GM21381 (cell line): ENCODE results near the gene MBD3L3.
"Not testable (repeated sequence)": the region's sequence is repeated elsewhere in the genome, so short reads cannot be mapped to it uniquely, and the experiment has no call there.

Experiments used
- ATAC-seq: cut with Tn5 transposase; IDR thresholded peaks from one replicate; pipeline ENCODE4 v1.9.1; 2021; ENCODE audit warnings: mild to moderate bottlenecking, moderate library complexity; ENCODE audit not compliant: unreplicated experiment

MBD3L3 gene

DNA sequence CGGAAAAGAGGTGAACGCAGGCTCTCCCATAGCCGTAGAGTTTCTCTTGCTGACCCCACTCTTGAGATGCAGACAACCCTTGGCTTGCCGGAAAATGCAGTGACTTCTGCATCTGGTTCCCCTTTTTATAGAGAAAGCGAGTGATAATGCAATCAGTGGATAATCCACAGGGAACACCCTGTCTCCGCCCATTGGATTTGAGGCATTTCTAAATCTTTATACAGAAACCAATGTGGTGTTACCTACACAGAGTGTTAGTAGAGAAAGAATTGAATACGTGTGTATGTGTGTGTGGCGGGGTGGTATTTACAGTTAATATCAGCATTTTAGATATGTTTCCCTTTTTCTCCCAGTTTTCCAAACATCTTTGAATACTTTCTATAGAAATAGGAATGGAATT, at the start of gene MBD3L3:
Gene MBD3L3, minus strand, starts transcription at position 101 of the 400 bp plus-strand sequence. Its CDS starts 71 bp downstream, at position 30.
- ATAC-seq, result not testable (repeated sequence)

DNA sequence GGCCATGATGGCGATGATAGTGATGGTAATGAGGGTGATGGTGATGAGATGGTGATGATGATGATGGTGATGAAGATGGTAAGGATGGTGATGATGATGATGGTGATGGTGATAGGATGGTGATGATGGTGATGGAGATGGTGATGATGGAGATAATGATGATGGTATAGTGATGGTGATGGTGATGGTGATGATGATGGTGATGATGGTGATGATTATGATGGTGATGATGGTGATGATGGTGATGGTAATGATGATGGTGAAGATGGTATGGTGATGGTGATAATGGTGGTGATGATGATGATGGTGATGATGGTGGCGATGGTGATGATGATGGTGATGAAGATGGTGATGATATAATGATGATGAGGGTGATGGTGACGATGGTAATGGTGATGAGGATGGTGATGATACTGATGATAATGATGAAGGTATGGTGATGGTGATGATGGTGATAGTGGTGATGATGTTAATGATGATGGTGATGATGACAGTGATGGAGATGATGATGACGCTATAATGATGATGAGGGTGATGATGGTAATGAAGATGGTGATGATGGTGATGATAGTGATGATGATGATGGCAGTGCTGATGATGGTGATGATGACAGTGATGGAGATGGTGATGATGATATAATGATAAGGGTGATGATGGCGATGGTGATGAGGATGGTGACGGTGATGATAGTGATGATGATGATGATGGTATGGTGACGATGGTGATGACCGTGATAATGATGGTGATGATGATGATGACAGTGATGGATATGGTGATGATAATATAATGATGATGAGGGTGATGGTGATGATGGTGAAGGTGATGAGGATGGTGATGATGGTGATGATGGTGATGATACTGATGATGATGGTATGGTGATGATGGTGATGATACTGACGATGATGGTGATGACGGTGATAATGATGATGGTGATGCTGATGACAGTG, 48.5 kb upstream of the MBD3L3 start:
- ATAC-seq, result no peak

DNA sequence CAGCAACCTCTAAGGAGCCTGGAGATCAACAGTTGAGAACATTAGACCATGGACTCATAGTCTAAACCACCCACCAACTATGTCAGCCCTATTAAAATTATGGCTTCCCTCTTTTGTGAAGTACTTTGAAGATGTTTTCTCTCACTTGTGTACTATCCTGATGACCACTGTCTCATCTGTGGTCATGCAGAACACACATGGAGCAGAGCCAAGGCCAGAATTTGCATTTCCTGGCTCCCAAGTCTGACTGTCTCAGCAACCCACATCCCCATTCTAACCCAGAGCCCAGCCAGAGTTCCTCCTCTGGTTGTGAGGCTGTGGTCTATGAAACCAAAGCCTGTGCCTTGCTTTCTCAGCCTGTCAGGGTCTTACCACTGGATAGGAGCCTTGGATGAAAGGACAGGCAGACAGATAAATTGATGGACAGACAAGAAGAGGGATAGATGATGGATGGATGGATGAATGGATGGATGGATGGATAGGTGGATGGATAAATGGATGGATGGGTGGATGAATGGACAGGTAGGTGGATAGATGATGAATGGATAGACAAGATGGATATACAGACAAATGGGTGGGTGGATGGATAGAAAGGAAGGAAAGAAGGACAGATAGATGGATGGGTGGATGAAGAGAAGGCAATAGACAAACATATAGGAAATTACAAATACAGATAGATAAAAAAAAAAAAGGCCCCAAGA, 46.4 kb upstream of the MBD3L3 start:
- ATAC-seq, result no peak

DNA sequence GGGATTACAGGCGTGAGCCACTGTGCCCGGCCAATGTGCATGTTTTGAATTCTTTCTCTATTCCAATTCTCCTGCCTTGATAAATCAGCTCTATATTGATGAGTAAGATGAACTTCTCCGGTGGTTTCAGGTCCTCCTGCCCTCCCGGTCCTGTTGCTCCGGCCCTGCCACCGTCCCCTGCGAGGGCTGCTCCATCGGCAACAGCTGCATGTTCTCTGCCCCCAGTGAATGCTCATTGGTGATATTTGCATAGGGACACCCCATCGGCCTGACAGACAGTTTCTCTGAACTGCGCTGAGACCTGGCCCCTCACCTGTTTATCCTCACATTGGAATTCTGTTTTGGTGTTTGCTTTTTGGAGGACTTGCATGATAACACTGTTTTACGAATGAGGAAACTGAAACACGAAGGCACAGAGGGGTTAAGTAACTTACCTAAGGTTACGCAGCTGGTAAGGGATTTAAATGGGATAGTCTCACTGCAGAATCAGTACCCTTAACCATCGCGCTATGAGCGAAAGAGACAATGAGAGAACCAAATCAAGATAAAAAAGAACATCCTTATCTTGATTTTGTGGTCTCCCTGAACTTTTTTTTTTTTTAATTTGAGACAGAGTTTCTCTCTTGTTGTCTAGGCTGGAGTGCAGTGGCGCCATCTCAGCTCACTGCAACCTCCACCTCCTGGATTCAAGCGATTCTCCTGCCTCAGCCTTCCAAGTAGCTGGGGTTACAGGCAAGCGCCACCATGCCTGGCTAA, 43.2 kb upstream of the MBD3L3 start:
- no peak for ATAC-seq

DNA sequence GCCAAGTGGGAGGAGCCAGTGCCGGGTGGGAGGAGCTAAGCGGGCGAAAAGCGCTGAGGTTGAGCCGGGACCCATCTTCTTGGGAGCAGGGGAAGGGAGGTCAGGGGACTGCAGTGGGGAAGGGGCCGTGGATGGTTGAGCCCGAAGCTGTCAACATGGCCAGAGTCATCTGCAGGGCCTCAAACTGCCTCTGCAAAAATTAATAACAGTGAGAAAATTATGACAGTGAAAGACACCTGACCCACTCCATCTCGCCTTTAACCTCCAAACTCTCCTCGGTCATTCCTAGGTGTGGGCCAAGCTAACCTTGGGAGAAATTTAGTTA, 41.1 kb upstream of the MBD3L3 start:
- ATAC-seq, result no peak

DNA sequence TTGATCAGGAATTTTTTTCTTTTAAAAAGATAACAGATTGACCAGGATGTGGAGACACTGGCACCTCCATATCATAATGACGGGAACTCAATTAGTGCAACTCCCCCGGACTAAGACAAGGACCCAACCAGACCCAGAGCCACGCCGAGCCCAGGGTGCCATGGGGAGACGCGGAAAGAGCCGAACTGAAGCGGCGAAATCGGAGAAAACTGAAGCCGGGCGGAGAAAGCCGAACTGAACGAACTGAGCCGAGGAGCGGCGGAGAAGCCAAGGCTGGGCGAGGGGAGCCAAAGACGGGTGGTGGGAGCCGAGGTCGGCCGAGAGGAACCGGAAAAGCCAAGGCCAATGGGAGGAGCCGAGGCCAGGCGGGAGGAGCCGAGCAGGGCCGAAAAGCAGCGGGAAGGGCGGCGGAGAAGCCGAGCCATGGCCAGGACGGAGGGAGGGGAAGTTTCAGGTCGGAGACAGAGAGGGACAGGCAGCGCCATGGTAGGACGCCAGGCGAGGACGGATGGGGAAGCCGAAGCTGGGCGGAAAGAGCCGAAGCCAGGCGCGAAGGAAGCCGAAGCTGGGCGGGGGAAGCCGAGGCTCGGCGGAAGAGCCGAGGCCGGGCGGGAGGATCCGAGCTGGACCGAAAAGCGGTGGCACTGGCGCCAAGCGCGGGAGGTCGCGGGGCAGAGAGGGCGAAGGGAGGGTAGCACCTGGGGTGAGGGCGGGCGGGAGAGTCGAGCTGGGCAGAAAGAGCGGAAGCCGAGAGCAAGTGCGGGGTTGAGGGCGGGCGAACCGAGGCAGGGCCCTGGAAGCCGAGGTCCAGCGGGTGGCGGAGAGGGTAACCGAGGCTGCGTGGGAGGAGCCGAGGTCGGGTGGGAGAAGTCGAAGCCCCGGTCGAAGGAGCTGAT, 40.5 kb upstream of the MBD3L3 start:
- ATAC-seq, result peak; percentile 86

DNA sequence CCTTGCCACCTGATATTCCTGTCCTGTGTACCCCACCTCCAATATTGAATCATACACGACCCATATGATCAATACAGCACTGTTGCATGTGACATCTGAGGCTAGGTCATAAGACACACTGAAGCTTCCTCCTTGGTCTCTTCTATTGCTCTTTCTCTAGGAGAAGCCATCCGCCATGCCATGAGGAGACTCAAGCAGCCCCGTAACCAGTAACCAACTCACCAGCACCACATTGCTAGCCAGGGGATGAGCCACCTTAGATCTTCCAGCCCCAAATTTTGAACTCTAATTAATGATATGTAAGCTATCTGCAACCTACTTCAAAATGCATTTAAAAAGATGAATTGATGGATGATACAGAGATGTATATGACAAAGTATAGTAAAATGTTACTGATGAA, 39.6 kb upstream of the MBD3L3 start:
- ATAC-seq, result no peak

DNA sequence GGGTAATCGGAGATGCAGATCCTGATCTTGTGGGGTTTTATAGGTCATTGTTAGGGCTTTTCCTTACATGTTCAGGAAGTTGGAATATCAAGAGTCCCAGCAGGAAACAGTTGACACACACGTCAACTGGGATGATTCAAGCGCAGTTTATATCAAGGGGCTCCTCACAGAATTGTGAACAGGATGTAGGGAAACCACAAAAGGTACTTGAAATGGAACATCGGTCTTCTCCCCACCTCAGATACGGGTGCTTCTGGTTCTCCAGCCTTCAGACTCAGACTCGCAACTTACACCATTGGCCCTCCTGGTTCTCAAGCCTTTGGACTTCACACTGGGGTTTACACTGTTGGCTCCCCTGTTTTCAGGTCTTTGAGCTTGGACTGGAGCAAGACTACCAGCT, 30.5 kb upstream of the MBD3L3 start:
- ATAC-seq, result no peak

DNA sequence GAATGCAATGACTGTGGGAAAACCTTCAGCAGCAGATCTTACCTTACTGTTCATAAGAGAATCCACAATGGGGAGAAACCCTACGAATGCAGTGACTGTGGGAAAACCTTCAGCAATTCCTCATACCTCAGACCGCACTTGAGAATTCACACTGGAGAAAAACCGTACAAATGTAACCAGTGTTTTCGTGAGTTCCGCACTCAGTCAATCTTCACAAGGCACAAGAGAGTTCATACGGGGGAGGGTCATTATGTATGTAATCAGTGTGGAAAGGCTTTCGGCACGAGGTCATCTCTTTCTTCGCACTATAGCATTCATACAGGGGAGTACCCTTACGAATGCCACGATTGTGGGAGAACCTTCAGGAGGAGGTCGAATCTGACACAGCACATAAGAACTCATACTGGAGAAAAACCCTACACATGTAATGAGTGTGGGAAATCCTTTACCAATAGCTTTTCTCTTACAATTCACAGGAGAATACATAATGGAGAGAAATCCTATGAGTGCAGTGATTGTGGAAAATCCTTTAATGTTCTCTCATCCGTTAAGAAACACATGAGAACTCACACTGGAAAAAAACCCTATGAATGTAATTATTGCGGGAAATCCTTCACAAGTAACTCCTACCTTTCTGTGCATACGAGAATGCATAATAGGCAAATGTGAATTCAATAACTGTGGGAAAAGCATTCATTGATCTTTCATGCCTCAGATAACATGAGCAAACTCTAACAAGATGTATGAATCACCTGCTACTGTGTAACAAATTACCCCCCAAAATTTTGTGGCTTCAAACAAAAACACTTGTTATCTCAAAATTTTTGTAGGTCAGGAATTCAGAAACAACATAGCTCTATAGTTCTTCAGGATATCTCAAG, 24.8 kb upstream of the MBD3L3 start:
- no peak for ATAC-seq

DNA sequence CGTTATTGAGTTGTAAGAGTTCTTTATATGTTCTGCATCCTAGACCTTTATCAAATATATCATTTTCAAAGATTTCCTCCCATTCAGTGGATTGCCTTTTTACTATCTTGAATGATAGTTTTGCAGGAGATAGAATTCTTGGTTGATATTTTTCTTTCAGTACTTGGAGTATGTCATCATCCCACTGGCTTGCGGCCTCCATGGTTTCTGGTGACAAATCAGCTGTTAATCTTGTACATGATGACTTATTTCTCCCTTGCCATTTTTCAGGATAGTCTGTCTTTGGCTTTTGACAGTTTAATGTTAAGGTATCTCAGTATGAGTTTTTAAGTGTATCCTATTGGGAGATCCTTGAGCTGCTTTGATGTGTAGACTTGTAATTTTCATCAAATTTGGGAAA, 19.5 kb upstream of the MBD3L3 start:
- ATAC-seq, result no peak

DNA sequence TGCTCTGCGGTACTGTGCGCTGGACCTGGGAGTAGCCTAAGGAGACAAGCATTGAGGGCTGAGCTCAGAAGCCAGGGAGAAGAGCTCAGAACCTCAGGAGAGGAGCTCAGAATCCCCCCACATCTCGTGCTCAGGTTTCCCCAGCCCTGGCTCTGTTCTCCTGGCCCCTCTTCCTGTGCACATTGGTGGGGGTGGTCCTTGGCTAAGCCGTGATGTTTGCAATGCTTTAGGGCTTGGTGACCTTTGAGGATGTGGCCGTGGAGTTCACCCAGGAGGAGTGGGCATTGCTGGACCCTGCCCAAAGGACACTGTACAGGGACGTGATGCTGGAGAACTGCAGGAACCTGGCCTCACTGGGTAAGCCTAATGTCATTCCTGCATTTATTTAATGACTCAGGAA, 17.7 kb upstream of the MBD3L3 start:
- no peak for ATAC-seq

DNA sequence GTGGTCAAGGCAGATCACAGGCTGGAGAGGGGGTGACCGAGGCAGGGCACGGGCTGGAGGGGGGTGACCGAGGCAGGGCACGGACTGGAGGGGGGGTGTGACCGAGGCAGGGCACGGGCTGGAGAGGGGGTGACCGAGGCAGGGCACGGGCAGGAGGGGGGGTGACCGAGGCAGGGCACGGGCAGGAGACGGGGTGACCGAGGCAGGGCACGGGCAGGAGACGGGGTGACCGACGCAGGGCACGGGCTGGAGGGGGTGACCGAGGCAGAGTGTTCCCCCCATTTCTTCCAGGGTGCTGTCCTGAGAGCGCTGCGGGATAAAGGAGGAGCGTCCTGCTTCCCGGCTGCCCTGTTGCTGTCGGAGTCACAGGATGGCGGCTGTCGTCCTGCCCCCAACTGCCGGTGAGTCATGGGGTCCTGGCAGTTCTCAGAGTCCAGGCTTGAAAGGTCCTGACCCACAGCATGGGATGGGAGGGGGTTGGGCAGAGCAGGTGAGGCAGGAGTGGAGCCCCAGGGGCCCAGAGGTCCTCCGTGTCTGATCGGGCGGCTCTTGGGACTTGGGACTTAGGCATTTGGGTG, 16.3 kb upstream of the MBD3L3 start:
- no peak for ATAC-seq

DNA sequence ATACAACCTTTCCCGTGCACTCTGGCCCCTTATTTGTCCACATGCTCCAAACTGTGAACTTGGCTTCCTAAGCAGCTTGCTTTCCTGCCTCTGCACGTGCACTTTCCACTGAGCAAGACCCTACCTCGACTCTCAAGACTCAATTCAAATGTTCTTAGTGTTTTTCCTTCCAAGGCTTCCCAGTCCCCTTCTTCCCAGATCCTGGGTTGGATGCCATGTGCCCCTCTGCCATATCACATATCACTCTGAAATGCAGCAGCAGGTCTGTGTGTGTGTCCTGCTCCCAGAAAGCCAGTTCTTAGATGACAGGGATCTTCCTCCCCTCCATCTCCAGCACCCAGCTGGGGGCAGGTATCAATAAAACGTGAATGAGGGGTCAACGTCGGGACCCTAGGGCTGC, 14.1 kb upstream of the MBD3L3 start:
- no peak for ATAC-seq

DNA sequence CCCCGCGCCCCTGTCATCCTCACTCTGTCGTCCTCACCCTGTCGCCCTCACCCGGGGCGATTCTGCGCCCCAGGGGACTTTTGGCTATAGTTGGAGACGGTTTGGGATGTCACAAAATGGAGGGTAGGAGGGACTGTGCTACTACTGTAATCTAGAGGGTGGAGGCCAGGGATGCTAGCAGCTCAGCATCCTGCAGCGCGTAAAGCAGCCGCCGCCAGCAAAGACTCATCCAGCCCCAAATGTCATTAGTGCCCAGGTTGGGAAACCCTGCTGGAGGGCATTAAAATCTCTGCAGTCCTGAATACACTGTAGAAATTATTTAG, 11.4 kb upstream of the MBD3L3 start:
- ATAC-seq, result no peak

DNA sequence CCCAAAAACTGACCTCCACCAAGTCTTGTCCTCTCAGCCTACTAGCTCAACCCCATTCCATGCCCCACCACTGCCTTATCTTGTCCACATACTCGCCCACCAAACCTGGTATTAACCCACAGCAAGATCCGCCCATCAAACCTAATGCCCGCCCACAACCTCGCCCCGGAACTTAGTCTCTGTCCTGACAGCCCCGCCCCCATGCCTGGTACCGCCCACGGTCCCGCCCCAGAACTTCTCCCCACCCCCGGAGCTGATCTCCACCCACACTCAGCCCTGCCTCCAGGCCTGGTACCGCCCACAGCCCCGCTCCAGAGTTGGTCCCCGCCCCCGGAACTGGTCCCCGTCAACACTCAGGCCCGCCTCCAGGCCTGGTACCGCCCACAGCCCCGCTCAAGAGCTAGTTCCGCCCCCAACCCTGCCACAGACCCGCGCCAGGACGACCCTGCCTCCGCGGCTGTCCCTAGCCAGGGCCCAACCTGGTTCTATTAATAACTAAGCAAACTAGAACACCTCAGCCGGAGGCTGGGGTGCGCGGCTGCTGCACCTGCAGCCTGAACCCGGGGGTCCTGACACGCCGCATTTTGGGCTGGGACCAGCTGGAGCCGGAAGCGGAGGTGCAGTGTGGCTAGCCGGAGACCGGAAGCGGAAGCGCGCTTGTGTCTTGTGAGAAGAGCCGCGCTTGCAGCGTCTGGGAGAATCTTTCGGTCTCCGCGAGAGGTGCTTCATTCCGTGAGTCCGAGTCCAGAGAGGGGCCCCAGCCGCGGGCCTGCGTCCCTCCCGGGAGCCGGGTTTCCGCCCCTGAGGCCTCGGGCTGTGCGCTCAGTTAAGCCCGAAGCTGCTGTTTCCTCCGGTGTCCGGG, 10.8 kb upstream of the MBD3L3 start, which contains the start of gene ZNF557:
Gene ZNF557, plus strand, starts transcription at position 662 of the 862 bp plus-strand sequence. CDS start 5,372 bp downstream, outside the sequence.
- peak; percentile 90 for ATAC-seq

DNA sequence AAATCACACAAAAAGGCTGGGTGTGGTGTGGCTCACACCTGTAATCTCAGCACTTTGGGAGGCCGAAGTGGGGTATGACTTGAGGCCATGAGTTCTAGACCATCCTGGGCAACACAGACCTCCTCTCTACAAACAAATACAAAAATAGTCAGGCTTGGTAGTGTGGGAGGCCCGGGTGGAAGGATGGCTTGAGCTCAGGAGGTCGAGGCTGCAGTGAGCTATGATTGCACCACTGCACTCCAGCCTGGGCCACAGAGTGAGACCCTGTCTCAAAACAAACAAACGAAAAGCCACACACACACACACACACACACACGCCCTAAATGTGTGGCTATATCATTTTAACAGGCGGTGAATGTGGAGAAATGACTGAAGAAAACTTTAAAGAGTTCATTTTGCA, 10.1 kb upstream of the MBD3L3 start:
- ATAC-seq, result no peak

DNA sequence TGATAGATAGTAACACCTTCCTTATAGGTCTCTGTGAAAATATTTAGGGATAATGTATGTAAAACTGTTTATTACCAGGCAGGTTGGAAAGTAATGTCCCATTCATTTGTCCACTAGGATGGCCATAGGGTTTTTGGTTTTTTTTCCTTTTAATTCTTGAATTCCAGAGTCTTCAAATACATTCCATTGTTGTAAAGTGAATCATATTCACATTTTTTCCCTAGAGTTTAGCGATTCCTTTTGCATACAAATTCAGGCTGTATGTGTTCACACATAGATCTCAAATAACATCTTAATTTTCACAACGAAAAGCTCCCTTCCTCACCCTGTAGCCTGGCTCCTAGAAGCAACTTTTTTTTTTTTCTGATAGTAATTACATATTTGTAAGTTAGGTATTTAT, 9.2 kb upstream of the MBD3L3 start:
- ATAC-seq, result no peak

DNA sequence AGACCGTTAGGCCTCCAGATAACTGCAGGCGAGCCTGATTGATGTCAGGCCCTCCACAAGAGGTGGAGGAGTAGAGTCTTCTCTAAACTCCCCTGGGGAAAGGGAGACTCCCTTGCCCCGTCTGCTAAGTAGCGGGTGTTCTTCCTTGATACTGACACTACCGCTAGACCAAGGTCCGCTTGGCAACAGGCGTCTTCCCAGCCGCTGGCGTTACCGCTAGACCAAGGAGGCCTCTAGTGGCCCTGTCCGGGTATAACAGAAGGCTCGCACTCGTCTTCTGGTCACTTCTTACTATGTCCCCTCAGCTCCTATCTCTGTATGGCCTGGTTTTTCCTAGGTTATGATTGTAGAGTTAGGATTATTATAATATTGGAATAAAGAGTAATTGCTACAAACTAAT, 8.6 kb upstream of the MBD3L3 start:
- not testable (repeated sequence) for ATAC-seq
